Endothelial cell of umbilical vein (primary cell): ENCODE measurements around the gene GALNT9. TPM values are rescaled to one million over a fixed set of nuclear protein-coding genes. Genes with fewer than 3 reads are reported as not detected.

Source experiments
- BruUV-seq: library from RNA; stranded (reverse); fragments of 400-500 nt; replicated peaks from 2 replicates; lab custom pipeline; 2021; lab: Mats Ljungman, UMichigan
- CTCF ChIA-PET: fragments of 300-600, 350-600 bp; sonication (Branson Sonifier 250); formaldehyde crosslinking; loops from one replicate; lab custom pipeline; 2021; ENCODE audit warnings: antibody characterized with exemption, inconsistent platforms; lab: Charles Lee
- POLR2A ChIA-PET: fragments of 300-600, 350-600 bp; sonication (Branson Sonifier 250); formaldehyde crosslinking; loops from one replicate; lab custom pipeline; 2021; ENCODE audit warnings: antibody characterized with exemption, inconsistent platforms; lab: Charles Lee
- DNase-seq: peaks from one replicate; pipeline ENCODE4 v3.0.0-alpha.2; 2011; ENCODE audit warnings: low read depth, low spot score
- FAIRE-seq: peaks from 2 replicates; lab custom pipeline; 2011; peaks lifted over from hg19 to GRCh38; lab: Jason Lieb, UNC
- H2AFZ ChIP-seq: 2 replicates; pipeline ENCODE4 v1.6.0; 2012; ENCODE audit warnings: low read depth, low read length, control low read depth, inconsistent platforms
- H3K27ac ChIP-seq: 2 replicates; pipeline ENCODE4 v1.5.1; 2011; ENCODE audit warnings: low read depth, mild to moderate bottlenecking, control low read depth, low read length, moderate library complexity; ENCODE audit not compliant: insufficient read depth
- H3K27me3 ChIP-seq, 2 experiments: 2 replicates each; pipeline versions ENCODE4 v1.6.0 to v1.6.1; 2011; ENCODE audit warnings: low read length in 2 of 2, mixed read lengths in 1 of 2; ENCODE audit not compliant: control insufficient read depth in 2 of 2, insufficient read depth in 2 of 2
- H3K36me3 ChIP-seq, 2 experiments: 2 replicates in 1 of 2; 3 replicates in 1 of 2; pipeline ENCODE4 v1.5.1; 2011; ENCODE audit warnings: low read length in 2 of 2, mild to moderate bottlenecking in 1 of 2, moderate library complexity in 1 of 2; ENCODE audit not compliant: control insufficient read depth in 2 of 2, insufficient read depth in 2 of 2; ENCODE audit errors: extremely low read depth in 1 of 2
- H3K4me1 ChIP-seq: 3 replicates; pipeline ENCODE4 v1.5.1; 2011; ENCODE audit warnings: mild to moderate bottlenecking, low read length; ENCODE audit not compliant: control insufficient read depth, insufficient read depth; ENCODE audit errors: extremely low read depth
- H3K4me2 ChIP-seq: 2 replicates; pipeline ENCODE4 v1.6.1; 2011; ENCODE audit warnings: low read length, control low read depth, mixed read lengths; ENCODE audit not compliant: insufficient read depth
- H3K4me3 ChIP-seq, 3 experiments: fragments of 200-600 bp in 1 of 3; sonication (generic), shearing (Covaris generic) in 1 of 3; replicated peaks in 1 of 3; 2 replicates each; pipeline ENCODE4 v1.5.1; 2011 to 2016; ENCODE audit warnings: control low read depth in 3 of 3, low read length in 3 of 3, mild to moderate bottlenecking in 2 of 3, inconsistent platforms in 1 of 3, low read depth in 1 of 3, moderate library complexity in 1 of 3; ENCODE audit not compliant: insufficient read depth in 1 of 3
- H3K79me2 ChIP-seq: 2 replicates; pipeline ENCODE4 v1.6.0; 2012; ENCODE audit warnings: low read length, inconsistent platforms; ENCODE audit not compliant: control insufficient read depth, insufficient read depth
- H3K9ac ChIP-seq: replicated peaks from 2 replicates; pipeline ENCODE3; 2011; ENCODE audit warnings: low read length, control low read depth; ENCODE audit not compliant: insufficient read depth; ENCODE audit errors: extremely low read depth
- H3K9me1 ChIP-seq: replicated peaks from 3 replicates; pipeline ENCODE4 v1.6.0; 2011; ENCODE audit warnings: mild to moderate bottlenecking, low read length; ENCODE audit not compliant: control insufficient read depth, insufficient read depth; ENCODE audit errors: extremely low read depth
- H3K9me3 ChIP-seq: replicated peaks from 2 replicates; pipeline ENCODE4 v1.5.1; 2012; ENCODE audit warnings: low read length, inconsistent platforms; ENCODE audit not compliant: control insufficient read depth, insufficient read depth
- H4K20me1 ChIP-seq: replicated peaks from 2 replicates; pipeline ENCODE3; 2011; ENCODE audit warnings: mild to moderate bottlenecking, low read length; ENCODE audit not compliant: control insufficient read depth, insufficient read depth; ENCODE audit errors: extremely low read depth
- EZH2 ChIP-seq: IDR thresholded peaks from 2 replicates; pipeline ENCODE4 v1.6.1; 2012; ENCODE audit warnings: borderline replicate concordance, low read depth, mild to moderate bottlenecking, moderate library complexity, low read length, inconsistent platforms; ENCODE audit not compliant: severe bottlenecking
- FOS ChIP-seq: IDR thresholded peaks from 2 replicates; pipeline ENCODE4 v1.6.1; 2011; ENCODE audit warnings: mild to moderate bottlenecking, low read length, moderate library complexity, borderline replicate concordance; ENCODE audit not compliant: insufficient read depth
- GATA2 ChIP-seq: IDR thresholded peaks from 2 replicates; pipeline ENCODE4 v1.7.0; 2011; ENCODE audit warnings: low read depth, mild to moderate bottlenecking, moderate library complexity, mixed read lengths, low read length; ENCODE audit not compliant: insufficient read length, insufficient read depth
- JUN ChIP-seq: IDR thresholded peaks from 2 replicates; pipeline ENCODE4 v1.6.1; 2011; ENCODE audit warnings: borderline replicate concordance, low read depth; ENCODE audit not compliant: insufficient read length, insufficient read depth
- MYC ChIP-seq: IDR thresholded peaks from one replicate; pipeline ENCODE4 v1.6.1; 2011; ENCODE audit warnings: mild to moderate bottlenecking, low read depth, low read length
- POLR2A ChIP-seq: IDR thresholded peaks from 2 replicates; pipeline ENCODE4 v1.6.1; 2012; ENCODE audit warnings: low read depth, mild to moderate bottlenecking, control low read depth, low read length
- POLR2AphosphoS5 ChIP-seq: IDR thresholded peaks from 2 replicates; pipeline ENCODE4 v1.6.1; 2012; ENCODE audit warnings: low read depth, mild to moderate bottlenecking, control low read depth, low read length, moderate library complexity; ENCODE audit not compliant: insufficient read depth
- dilution Hi-C: fragments of 300-500 bp; cut with MboI; formaldehyde crosslinking; loops from one replicate; pipeline ENCODE4 v1.15.0; 2019; ENCODE audit warnings: low sequenced_read_pairs; ENCODE audit not compliant: extremely low pct_ligation_motif_present
- intact Hi-C: fragments of 100-400 bp; cut with micrococcal nuclease; formaldehyde crosslinking; loops from one replicate; pipeline ENCODE4 v1.10.0; 2022
- polyA plus RNA-seq, 4 experiments: library from polyadenylated mRNA; depleted of rRNA in 3 of 4; stranded (reverse) in 3 of 4; unstranded in 1 of 4; fragments of >200 nt; gene quantifications; 2 replicates each; pipeline versions ENCODE4 v1.2.1 to v1.2.3, GENCODE V29; 2011 to 2012; ENCODE audit warnings: missing spikeins in 1 of 4
- total RNA-seq: library from RNA; stranded (reverse); gene quantifications from 2 replicates; pipeline ENCODE4 v1.2.3, GENCODE V29; 2021
- TF ChIP-seq, protein P1 (sequence below), 2 donors: IDR thresholded peaks; 1 replicate in 1 of 2; 2 replicates in 1 of 2; pipeline ENCODE4 v1.5.1; 2011; ENCODE audit warnings: low read length in 2 of 2, mild to moderate bottlenecking in 2 of 2, moderate library complexity in 2 of 2, control low read depth in 1 of 2, inconsistent platforms in 1 of 2, low read depth in 1 of 2; ENCODE audit not compliant: insufficient read depth in 1 of 2; ENCODE audit errors: extremely low read depth in 1 of 2
- TF ChIP-seq, protein P2 (sequence below): IDR thresholded peaks from 2 replicates; pipeline ENCODE4 v1.6.1; 2011; ENCODE audit not compliant: insufficient read depth, insufficient read length

GALNT9 gene
- total and polyA plus RNA-seq, 2 donors (not counting 3 experiments of a cell fraction or from before 2014, with no cell fraction given): 0.14 to 0.73 TPM

DNA sequence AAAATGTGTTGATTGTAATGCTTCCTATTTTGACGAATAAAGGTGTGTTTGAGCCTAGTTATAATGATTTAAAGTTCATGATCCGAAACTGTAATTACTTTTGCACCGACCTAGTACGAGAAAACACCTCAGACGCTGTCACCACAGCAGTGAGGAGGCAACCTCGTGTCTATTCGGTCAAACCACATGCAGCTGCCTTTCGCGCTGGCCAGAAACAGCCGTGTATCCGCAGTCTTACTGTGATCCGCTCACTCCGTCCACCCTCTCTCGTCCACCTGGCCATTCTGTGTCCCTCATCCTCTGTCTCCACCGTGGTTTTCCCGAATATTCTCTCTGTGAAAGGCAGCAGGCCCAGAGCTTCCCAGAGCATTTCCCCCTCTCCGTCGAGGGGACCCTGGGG, 118.1 kb downstream of the GALNT9 start:
- Histone ChIP-seq H3K79me2 (no peaks in the 10 kb centered on the region), H3K36me3 (no peaks in the 10 kb centered on the region), H3K27ac (no peak overlapping the region), H3K9me3 (no peaks in the 10 kb centered on the region), H3K9me1 (no peaks in the 10 kb centered on the region), H4K20me1 (no peaks in the 10 kb centered on the region), H3K4me1 (no peaks in the 10 kb centered on the region), H3K4me2 (no peak overlapping the region), H3K27me3 (peaks cover 0 to 2% of the 10 kb centered on the region in 2 experiments), H3K9ac (no peak overlapping the region), H2AFZ (no peak overlapping the region), H3K4me3 (no peak overlapping the region)
- FAIRE-seq (no peak), DNase-seq (no peak)
- BruUV-seq: no TSS peak
- intact Hi-C loops: no loop called here
- POLR2A ChIA-PET: no interaction called here
- CTCF ChIA-PET: interaction anchor here (1.5 kb wide), 1 partner anchor 57 kb away, joined by 6 read pairs; no protein-coding TSS in a partner anchor
- TF ChIP-seq POLR2AphosphoS5: no peak
- TF ChIP-seq MYC: no peak
- TF ChIP-seq, protein P1, sequence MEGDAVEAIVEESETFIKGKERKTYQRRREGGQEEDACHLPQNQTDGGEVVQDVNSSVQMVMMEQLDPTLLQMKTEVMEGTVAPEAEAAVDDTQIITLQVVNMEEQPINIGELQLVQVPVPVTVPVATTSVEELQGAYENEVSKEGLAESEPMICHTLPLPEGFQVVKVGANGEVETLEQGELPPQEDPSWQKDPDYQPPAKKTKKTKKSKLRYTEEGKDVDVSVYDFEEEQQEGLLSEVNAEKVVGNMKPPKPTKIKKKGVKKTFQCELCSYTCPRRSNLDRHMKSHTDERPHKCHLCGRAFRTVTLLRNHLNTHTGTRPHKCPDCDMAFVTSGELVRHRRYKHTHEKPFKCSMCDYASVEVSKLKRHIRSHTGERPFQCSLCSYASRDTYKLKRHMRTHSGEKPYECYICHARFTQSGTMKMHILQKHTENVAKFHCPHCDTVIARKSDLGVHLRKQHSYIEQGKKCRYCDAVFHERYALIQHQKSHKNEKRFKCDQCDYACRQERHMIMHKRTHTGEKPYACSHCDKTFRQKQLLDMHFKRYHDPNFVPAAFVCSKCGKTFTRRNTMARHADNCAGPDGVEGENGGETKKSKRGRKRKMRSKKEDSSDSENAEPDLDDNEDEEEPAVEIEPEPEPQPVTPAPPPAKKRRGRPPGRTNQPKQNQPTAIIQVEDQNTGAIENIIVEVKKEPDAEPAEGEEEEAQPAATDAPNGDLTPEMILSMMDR (IDR thresholded peaks at IDR 0.05; ENCODE audit: extremely low read depth in 1 of 2, insufficient read depth in 1 of 2, low read depth in 1 of 2, low read length in 2 of 2): no peak
- no peak for TF ChIP-seq FOS
- TF ChIP-seq GATA2: no peak
- TF ChIP-seq POLR2A: no peak
- TF ChIP-seq, protein P2, sequence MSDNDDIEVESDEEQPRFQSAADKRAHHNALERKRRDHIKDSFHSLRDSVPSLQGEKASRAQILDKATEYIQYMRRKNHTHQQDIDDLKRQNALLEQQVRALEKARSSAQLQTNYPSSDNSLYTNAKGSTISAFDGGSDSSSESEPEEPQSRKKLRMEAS: no peak
- no peak for TF ChIP-seq JUN
- TF ChIP-seq EZH2: no peak
- dilution Hi-C loops: no loop called here
